Measurements from ENCODE around the gene MAP3K14. TPM values are rescaled to one million over a fixed set of nuclear protein-coding genes. Genes with fewer than 3 reads are reported as not detected.
"Not testable (repeated sequence)": the region's sequence is repeated elsewhere in the genome, so short reads cannot be mapped to it uniquely, and the experiment has no call there.

The MAP3K14 gene
- total RNA-seq, 2 donors from 2014 or later, result 6.5 to 9.9 TPM

GRCh38 chr17:45351831-45352230 is 35.0 kb upstream of the MAP3K14 start:
- no peaks in the 10 kb centered on the region for H3K4me1 ChIP-seq
- H3K4me3 ChIP-seq, result no peak overlapping the region
- ATAC-seq (no peak), DNase-seq (no peak)
- H3K27ac ChIP-seq, result no peak overlapping the region
- TF ChIP-seq POLR2A (IDR thresholded peaks at IDR 0.05) (no peak), CTCF (IDR thresholded peaks at IDR 0.05) (no peak)
- no peaks in the 10 kb centered on the region for H3K9me3 ChIP-seq
- no peaks in the 10 kb centered on the region for H3K27me3 ChIP-seq
- 94 to 100% methylated on average over 2 of the region's 2 CpGs for WGBS, 2 donors
- intact Hi-C loops (cut with DNase I), result no loop called here
- no peaks in the 10 kb centered on the region for H3K36me3 ChIP-seq (replicated peaks in 1 of 2; ENCODE audit: insufficient read depth in 1 of 2, low read depth in 2 of 2)

- Histone ChIP-seq H3K4me1 (peaks cover 5% of the 10 kb centered on the region), H3K27me3 (no peaks in the 10 kb centered on the region), H3K36me3 (replicated peaks in 1 of 2; ENCODE audit: insufficient read depth in 1 of 2, low read depth in 2 of 2) (no peaks in the 10 kb centered on the region), H3K27ac (no peak overlapping the region), H3K9me3 (no peaks in the 10 kb centered on the region), H3K4me3 (no peak overlapping the region)
- no peak for DNase-seq
- TF ChIP-seq CTCF (IDR thresholded peaks at IDR 0.05) (no peak), POLR2A (IDR thresholded peaks at IDR 0.05) (no peak)
- WGBS, 2 donors, result 76 to 77% methylated on average over 6 of the region's 6 CpGs
- intact Hi-C loops (cut with DNase I), result no loop called here
- no peak for ATAC-seq
Observed at GRCh38 chr17:45347444-45347843, 30.6 kb upstream of the MAP3K14 start.

- Histone ChIP-seq H3K4me3 (no peak overlapping the region), H3K27me3 (no peaks in the 10 kb centered on the region), H3K36me3 (replicated peaks in 1 of 2; ENCODE audit: insufficient read depth in 1 of 2, low read depth in 2 of 2) (no peaks in the 10 kb centered on the region), H3K4me1 (peaks cover 5% of the 10 kb centered on the region), H3K9me3 (no peaks in the 10 kb centered on the region), H3K27ac (no peak overlapping the region)
- DNase-seq (no peak), ATAC-seq (peak; percentile 16)
- WGBS, 2 donors, result 86 to 94% methylated on average over 13 of the region's 13 CpGs
- TF ChIP-seq CTCF (IDR thresholded peaks at IDR 0.05), result no peak
- intact Hi-C loops (cut with DNase I), result no loop called here
Observed at GRCh38 chr17:45346216-45347015, 29.6 kb upstream of the MAP3K14 start.

- peak in 1 of 4 donors; percentile 9 for DNase-seq
- Histone ChIP-seq H3K4me1 (peaks cover 5% of the 10 kb centered on the region), H3K4me3 (no peak overlapping the region), H3K9me3 (no peaks in the 10 kb centered on the region), H3K36me3 (replicated peaks in 1 of 2; ENCODE audit: insufficient read depth in 1 of 2, low read depth in 2 of 2) (no peaks in the 10 kb centered on the region), H3K27me3 (no peaks in the 10 kb centered on the region), H3K27ac (no peak overlapping the region)
- TF ChIP-seq CTCF (IDR thresholded peaks at IDR 0.05) (no peak), POLR2A (IDR thresholded peaks at IDR 0.05) (no peak)
- peak; percentile 28 for ATAC-seq
- 34% methylated on average over 3 of the region's 3 CpGs for WGBS, 2 donors
- intact Hi-C loops (cut with DNase I), result no loop called here
Observed at GRCh38 chr17:45345554-45346215, 28.9 kb upstream of the MAP3K14 start.

GRCh38 chr17:45345246-45345553 is 28.4 kb upstream of the MAP3K14 start:
- H3K9me3 ChIP-seq, result no peaks in the 10 kb centered on the region
- no peaks in the 10 kb centered on the region for H3K36me3 ChIP-seq (replicated peaks in 1 of 2; ENCODE audit: insufficient read depth in 1 of 2, low read depth in 2 of 2)
- H3K27me3 ChIP-seq, result no peaks in the 10 kb centered on the region
- WGBS, 2 donors, result 63 to 69% methylated on average over 3 of the region's 3 CpGs
- DNase-seq (no peak), ATAC-seq (no peak)
- TF ChIP-seq CTCF (IDR thresholded peaks at IDR 0.05) (no peak), POLR2A (IDR thresholded peaks at IDR 0.05) (no peak)
- H3K27ac ChIP-seq, result no peak overlapping the region
- intact Hi-C loops (cut with DNase I), result no loop called here
- H3K4me3 ChIP-seq, result no peak overlapping the region
- H3K4me1 ChIP-seq, result peaks cover 5% of the 10 kb centered on the region

GRCh38 chr17:45343967-45344664 is 27.3 kb upstream of the MAP3K14 start:
- not testable (repeated sequence) for DNase-seq, H3K27ac ChIP-seq
- WGBS, 2 donors, result 88 to 91% methylated on average over 10 of the region's 10 CpGs

More at GRCh38 chr17:45343967-45344664, 27.3 kb upstream of the MAP3K14 start:
- ATAC-seq; H3K4me1 ChIP-seq; H3K36me3 ChIP-seq (replicated peaks in 1 of 2; ENCODE audit: insufficient read depth in 1 of 2, low read depth in 2 of 2); H3K4me3 ChIP-seq; H3K27me3 ChIP-seq; intact Hi-C loops (cut with DNase I); H3K9me3 ChIP-seq: not testable (repeated sequence)
